ENCODE data around the gene SOCS6.
"Not testable (repeated sequence)": the region's sequence is repeated elsewhere in the genome, so short reads cannot be mapped to it uniquely, and the experiment has no call there.

The SOCS6 gene

GRCh38 chr18:70363861-70364260 is 75.0 kb downstream of the SOCS6 start:
- no peak for DNase-seq

- DNase-seq = no peak
Measured at GRCh38 chr18:70365361-70365760, 76.5 kb downstream of the SOCS6 start.

- DNase-seq = no peak
Measured at GRCh38 chr18:70366174-70366573, 77.3 kb downstream of the SOCS6 start.

- no peak for DNase-seq
Measured at GRCh38 chr18:70366670-70367069, 77.8 kb downstream of the SOCS6 start.

GRCh38 chr18:70367344-70367743 is 78.5 kb downstream of the SOCS6 start:
- not testable (repeated sequence) for DNase-seq

GRCh38 chr18:70368903-70369302 is 80.1 kb downstream of the SOCS6 start:
- DNase-seq = no peak

GRCh38 chr18:70370762-70371733 is 82.2 kb downstream of the SOCS6 start:
- DNase-seq = no peak

- DNase-seq = no peak
Measured at GRCh38 chr18:70371908-70372307, 83.1 kb downstream of the SOCS6 start.

- no peak for DNase-seq
Measured at GRCh38 chr18:70372450-70373041, 83.7 kb downstream of the SOCS6 start.

- DNase-seq = no peak
Measured at GRCh38 chr18:70373042-70373519, 84.2 kb downstream of the SOCS6 start.

- DNase-seq = no peak
Measured at GRCh38 chr18:70374154-70374553, 85.3 kb downstream of the SOCS6 start.

- DNase-seq = no peak
Measured at GRCh38 chr18:70376137-70376913, 87.5 kb downstream of the SOCS6 start.

- DNase-seq = no peak
Measured at GRCh38 chr18:70376914-70377258, 88.0 kb downstream of the SOCS6 start.

- no peak for DNase-seq
Measured at GRCh38 chr18:70377317-70377799, 88.5 kb downstream of the SOCS6 start.

GRCh38 chr18:70377857-70378701 is 89.2 kb downstream of the SOCS6 start:
- no peak for DNase-seq
